Loucy (cell line): Measurements from ENCODE around the gene ARID4A.

Source experiments
- CTCF ChIP-seq: fragments of 200-600 bp; sonication (generic); conservative IDR thresholded peaks from 2 replicates; pipeline ENCODE4 v1.5.1; 2014; ENCODE audit warnings: mild to moderate bottlenecking, antibody characterized with exemption, low read length
- EZH2phosphoT487 ChIP-seq: fragments of 200-600 bp; IDR thresholded peaks from 2 replicates; pipeline ENCODE4 v1.6.1; 2018; ENCODE audit warnings: antibody characterized with exemption, mild to moderate bottlenecking, moderate library complexity, borderline replicate concordance

GRCh38 chr14:58341152-58341748 lies 42.9 kb downstream of the ARID4A start:
- TF ChIP-seq CTCF (no peak), EZH2phosphoT487 (no peak)
